Ovary (tissue), 3 donors: Measurements from ENCODE around the gene ODC1.

ENCODE experiments used
- EP300 ChIP-seq: sonication (generic); formaldehyde crosslinking; IDR thresholded peaks from one replicate; pipeline ENCODE4 v1.6.1; 2017; ENCODE audit warnings: antibody characterized with exemption
- POLR2A ChIP-seq: fragments of 450-650 bp; IDR thresholded peaks from one replicate; pipeline ENCODE4 v1.6.1; 2017; ENCODE audit warnings: antibody characterized with exemption, mild to moderate bottlenecking, moderate library complexity
- TF ChIP-seq, protein P1 (sequence below), 3 donors: fragments of 450-650 bp in 2 of 3; fragments of 200-600 bp in 1 of 3; IDR thresholded peaks; one replicate each; pipeline versions ENCODE4 v1.5.1 to v1.8.0; 2016 to 2022; ENCODE audit warnings: antibody characterized with exemption in 3 of 3, mild to moderate bottlenecking in 1 of 3
- donor health status: DM: no; HTN: no; CAD: no.

DNA sequence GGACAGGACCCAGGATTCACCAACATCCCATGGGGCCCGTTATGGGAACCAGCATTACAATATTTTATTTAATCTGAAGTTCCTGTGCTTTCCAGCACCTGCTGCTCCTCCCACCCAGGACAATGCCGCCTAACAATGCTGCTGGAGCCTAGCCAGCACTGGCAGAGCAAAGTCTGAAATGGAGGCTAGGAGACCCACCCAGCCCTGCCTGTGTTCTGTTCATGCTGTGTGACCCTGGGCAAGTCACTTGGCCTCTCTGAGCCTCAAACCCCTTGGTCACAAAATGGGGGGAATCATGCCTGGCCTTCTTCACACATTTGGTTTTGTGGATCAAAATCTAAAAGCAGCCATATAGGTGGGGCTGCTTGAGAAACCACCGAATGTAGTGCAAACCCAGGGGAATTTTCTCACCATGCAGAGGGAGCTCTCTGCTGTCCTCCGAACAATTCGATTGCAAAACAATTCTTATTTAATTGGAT lies 38.5 kb upstream of the ODC1 start:
- TF ChIP-seq, protein P1, sequence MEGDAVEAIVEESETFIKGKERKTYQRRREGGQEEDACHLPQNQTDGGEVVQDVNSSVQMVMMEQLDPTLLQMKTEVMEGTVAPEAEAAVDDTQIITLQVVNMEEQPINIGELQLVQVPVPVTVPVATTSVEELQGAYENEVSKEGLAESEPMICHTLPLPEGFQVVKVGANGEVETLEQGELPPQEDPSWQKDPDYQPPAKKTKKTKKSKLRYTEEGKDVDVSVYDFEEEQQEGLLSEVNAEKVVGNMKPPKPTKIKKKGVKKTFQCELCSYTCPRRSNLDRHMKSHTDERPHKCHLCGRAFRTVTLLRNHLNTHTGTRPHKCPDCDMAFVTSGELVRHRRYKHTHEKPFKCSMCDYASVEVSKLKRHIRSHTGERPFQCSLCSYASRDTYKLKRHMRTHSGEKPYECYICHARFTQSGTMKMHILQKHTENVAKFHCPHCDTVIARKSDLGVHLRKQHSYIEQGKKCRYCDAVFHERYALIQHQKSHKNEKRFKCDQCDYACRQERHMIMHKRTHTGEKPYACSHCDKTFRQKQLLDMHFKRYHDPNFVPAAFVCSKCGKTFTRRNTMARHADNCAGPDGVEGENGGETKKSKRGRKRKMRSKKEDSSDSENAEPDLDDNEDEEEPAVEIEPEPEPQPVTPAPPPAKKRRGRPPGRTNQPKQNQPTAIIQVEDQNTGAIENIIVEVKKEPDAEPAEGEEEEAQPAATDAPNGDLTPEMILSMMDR (IDR thresholded peaks at IDR 0.05) = no peak
- TF ChIP-seq POLR2A (no peak), EP300 (no peak)
